Activated CD4-positive, alpha-beta memory T cell treated with anti-CD3 and anti-CD28 coated beads, Interleukin-2, amount 10 ng/mL, durations not matched to agents 7 days and 5 days (primary cell): ENCODE data around the gene EMX2. TPM values are rescaled to one million over a fixed set of nuclear protein-coding genes. Genes with fewer than 3 reads are reported as not detected.

ENCODE experiments used
- CTCF ChIA-PET: fragments of 350-600 bp; sonication (Branson Sonifier 250); formaldehyde crosslinking; loops from one replicate; lab custom pipeline; 2021; ENCODE audit warnings: antibody characterized with exemption, inconsistent platforms; lab: Charles Lee
- POLR2A ChIA-PET: fragments of 350-600 bp; sonication (Branson Sonifier 250); formaldehyde crosslinking; loops from one replicate; lab custom pipeline; 2021; ENCODE audit warnings: antibody characterized with exemption; lab: Charles Lee
- DNase-seq: peaks from one replicate; pipeline ENCODE4 v3.0.0-alpha.2; 2020
- H3K27ac Mint-ChIP-seq: one replicate; pipeline ENCODE4 v1.8.0; 2021; ENCODE audit warnings: mild to moderate bottlenecking, mixed read lengths
- H3K27me3 Mint-ChIP-seq: one replicate; pipeline ENCODE4 v1.8.0; 2021; ENCODE audit warnings: mixed read lengths
- H3K36me3 Mint-ChIP-seq: one replicate; pipeline ENCODE4 v1.8.0; 2021; ENCODE audit warnings: low read depth, mixed read lengths
- H3K4me1 Mint-ChIP-seq: one replicate; pipeline ENCODE4 v1.8.0; 2021; ENCODE audit warnings: mixed read lengths
- H3K4me3 Mint-ChIP-seq: one replicate; pipeline ENCODE4 v1.8.0; 2021; ENCODE audit warnings: mild to moderate bottlenecking, mixed read lengths
- H3K9me3 Mint-ChIP-seq: one replicate; pipeline ENCODE4 v1.8.0; 2021; ENCODE audit warnings: mixed read lengths
- total RNA-seq, 2 experiments: library from RNA; stranded (reverse); gene quantifications; one replicate each; pipeline ENCODE4 v1.2.3, GENCODE V29; 2021

EMX2 gene
- total RNA-seq, 2 experiments from 2014 or later: not detected

DNA sequence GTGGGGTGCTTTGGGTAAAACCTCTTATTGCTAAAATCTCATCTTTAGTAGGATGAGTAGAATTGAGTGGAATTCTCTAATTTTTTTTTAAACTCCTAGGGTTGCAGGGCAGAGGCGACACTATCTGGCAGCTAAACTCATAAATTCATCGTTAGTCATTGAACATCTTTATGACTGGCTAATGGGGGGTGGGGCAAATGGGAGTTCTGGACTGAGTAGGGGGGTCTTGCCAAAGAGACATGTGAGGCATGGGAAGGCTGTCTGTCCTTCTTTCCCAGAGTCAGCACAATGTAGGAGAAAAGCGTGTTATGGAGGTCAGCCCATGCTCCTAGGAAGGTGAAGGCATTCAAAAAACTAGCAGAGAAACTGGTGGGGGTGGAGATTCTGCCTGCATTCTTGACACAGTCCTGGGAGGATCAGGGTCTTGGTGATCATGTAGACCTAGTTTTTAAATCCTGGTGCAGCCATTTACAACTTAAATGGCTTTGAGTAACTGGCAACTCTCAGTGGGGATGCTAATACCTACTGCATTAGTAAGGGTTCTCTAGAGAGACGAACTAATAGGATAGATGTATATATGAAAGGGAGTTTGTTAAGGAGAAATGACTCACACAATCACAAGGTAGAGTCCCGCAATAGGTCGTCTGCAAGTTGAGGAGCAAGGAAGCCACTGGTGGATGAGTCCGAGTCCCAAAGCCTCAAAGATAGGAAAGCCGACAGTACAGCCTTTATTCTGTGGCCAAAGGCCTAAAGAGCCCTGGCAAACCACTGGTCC, 47.7 kb downstream of the EMX2 start:
- H3K4me3 Mint-ChIP-seq: no peak overlapping the region
- no peaks in the 10 kb centered on the region for H3K27me3 Mint-ChIP-seq
- ChIA-PET CTCF (no interaction called here), POLR2A (no interaction called here)
- no peaks in the 10 kb centered on the region for H3K9me3 Mint-ChIP-seq
- H3K36me3 Mint-ChIP-seq: no peaks in the 10 kb centered on the region
- no peak overlapping the region for H3K27ac Mint-ChIP-seq
- no peak for DNase-seq
- H3K4me1 Mint-ChIP-seq: no peaks in the 10 kb centered on the region

GRCh38 chr10:117591043-117591442, 48.5 kb downstream of the EMX2 start:
- H3K27ac Mint-ChIP-seq: no peak overlapping the region
- H3K36me3 Mint-ChIP-seq: no peaks in the 10 kb centered on the region
- POLR2A ChIA-PET: no interaction called here
- DNase-seq: no peak
- H3K9me3 Mint-ChIP-seq: no peaks in the 10 kb centered on the region
- H3K4me3 Mint-ChIP-seq: no peak overlapping the region
- no peaks in the 10 kb centered on the region for H3K4me1 Mint-ChIP-seq
- H3K27me3 Mint-ChIP-seq: no peaks in the 10 kb centered on the region
- CTCF ChIA-PET: no interaction called here

GRCh38 chr10:117594722-117595121, 52.2 kb downstream of the EMX2 start:
- Mint-ChIP-seq H3K4me1 (no peaks in the 10 kb centered on the region), H3K9me3 (no peaks in the 10 kb centered on the region), H3K36me3 (no peaks in the 10 kb centered on the region), H3K27ac (no peak overlapping the region), H3K27me3 (no peaks in the 10 kb centered on the region), H3K4me3 (no peak overlapping the region)
- DNase-seq: no peak
- POLR2A ChIA-PET: no interaction called here
- CTCF ChIA-PET: no interaction called here

GRCh38 chr10:117596706-117597105, 54.2 kb downstream of the EMX2 start:
- no peak overlapping the region for H3K4me3 Mint-ChIP-seq
- H3K9me3 Mint-ChIP-seq: no peaks in the 10 kb centered on the region
- POLR2A ChIA-PET: no interaction called here
- H3K27me3 Mint-ChIP-seq: no peaks in the 10 kb centered on the region
- no peak for DNase-seq
- no peak overlapping the region for H3K27ac Mint-ChIP-seq
- CTCF ChIA-PET: no interaction called here
- no peaks in the 10 kb centered on the region for H3K36me3 Mint-ChIP-seq
- H3K4me1 Mint-ChIP-seq: no peaks in the 10 kb centered on the region

GRCh38 chr10:117597216-117597615, 54.7 kb downstream of the EMX2 start:
- no peak for DNase-seq
- CTCF ChIA-PET: no interaction called here
- no peaks in the 10 kb centered on the region for H3K4me1 Mint-ChIP-seq
- H3K27ac Mint-ChIP-seq: no peak overlapping the region
- no peaks in the 10 kb centered on the region for H3K9me3 Mint-ChIP-seq
- no peaks in the 10 kb centered on the region for H3K36me3 Mint-ChIP-seq
- POLR2A ChIA-PET: no interaction called here
- H3K27me3 Mint-ChIP-seq: no peaks in the 10 kb centered on the region
- no peak overlapping the region for H3K4me3 Mint-ChIP-seq

Other genes starting within 250 kb of the EMX2 start
- gene PDZD8, start 167.3 kb upstream of the EMX2 start, total RNA-seq: 10 to 100 TPM; 12.3 to 12.8 TPM